HG03025 (cell line): Measurements from ENCODE around the gene ARHGEF10L.

ENCODE experiments used
- ATAC-seq: cut with Tn5 transposase; IDR thresholded peaks from one replicate; pipeline ENCODE4 v1.9.1; 2021; ENCODE audit warnings: mild to moderate bottlenecking, moderate library complexity; ENCODE audit not compliant: unreplicated experiment, low FRiP score

ARHGEF10L gene

GRCh38 chr1:17586172-17586964, 46.9 kb downstream of the ARHGEF10L start:
- ATAC-seq: no peak

- ATAC-seq: no peak
These were observed 48.2 kb downstream of the ARHGEF10L start for GRCh38 chr1:17587693-17588047.

- no peak for ATAC-seq
These were observed 48.8 kb downstream of the ARHGEF10L start for GRCh38 chr1:17588048-17588871.

- no peak for ATAC-seq
These were observed 52.4 kb downstream of the ARHGEF10L start for GRCh38 chr1:17591814-17592430.

- no peak for ATAC-seq
These were observed 54.5 kb downstream of the ARHGEF10L start for GRCh38 chr1:17594026-17594425.

GRCh38 chr1:17594690-17595601, 55.4 kb downstream of the ARHGEF10L start:
- ATAC-seq: no peak

GRCh38 chr1:17595602-17595925, 56.1 kb downstream of the ARHGEF10L start:
- ATAC-seq: no peak

GRCh38 chr1:17596186-17596585, 56.7 kb downstream of the ARHGEF10L start:
- no peak for ATAC-seq

GRCh38 chr1:17596651-17597509, 57.4 kb downstream of the ARHGEF10L start:
- no peak for ATAC-seq

- ATAC-seq: no peak
These were observed 58.2 kb downstream of the ARHGEF10L start for GRCh38 chr1:17597651-17598050.

GRCh38 chr1:17598251-17598650, 58.8 kb downstream of the ARHGEF10L start:
- no peak for ATAC-seq

- no peak for ATAC-seq
These were observed 59.9 kb downstream of the ARHGEF10L start for GRCh38 chr1:17599291-17599953.

- ATAC-seq: no peak
These were observed 60.4 kb downstream of the ARHGEF10L start for GRCh38 chr1:17599954-17600300.

- no peak for ATAC-seq
These were observed 60.8 kb downstream of the ARHGEF10L start for GRCh38 chr1:17600321-17600720.

GRCh38 chr1:17601643-17602382, 62.3 kb downstream of the ARHGEF10L start:
- ATAC-seq: no peak

- ATAC-seq: no peak
These were observed 63.8 kb downstream of the ARHGEF10L start for GRCh38 chr1:17603091-17603841.

GRCh38 chr1:17605582-17606344, 66.3 kb downstream of the ARHGEF10L start:
- no peak for ATAC-seq
